Activated CD4-positive, alpha-beta T cell treated with anti-CD3 and anti-CD28 coated beads, Interleukin-2, Interleukin-6, amounts not matched to agents 100 ng/mL and 50 ng/mL, durations not matched to agents 16 hours and 8 hours (primary cell): ENCODE measurements around the gene KPRP.

ENCODE experiments used
- DNase-seq: peaks from one replicate; pipeline ENCODE4 v3.0.0-alpha.2; 2020

The KPRP gene

DNA sequence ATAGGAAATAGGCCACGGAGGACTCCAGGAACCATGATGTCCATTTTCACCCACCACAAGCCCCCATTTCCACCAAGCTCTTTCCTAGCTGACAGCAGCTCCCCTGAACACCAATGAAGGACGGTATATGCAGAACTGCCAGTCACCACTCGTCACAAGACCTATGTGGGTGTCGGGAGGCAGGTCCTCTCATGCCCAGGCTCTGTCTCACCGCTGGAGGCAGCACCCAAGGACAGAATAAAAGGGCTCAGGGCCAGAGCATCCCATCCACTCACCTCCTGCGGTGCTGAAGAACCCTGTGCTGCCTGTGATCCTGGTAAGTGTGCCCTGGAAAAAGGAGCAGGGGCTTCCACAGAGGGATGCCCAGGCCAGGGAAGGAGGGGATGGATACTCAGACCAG lies 17.1 kb downstream of the KPRP start, which contains the start of gene LCE1F:
LCE1F (plus strand) TSS at position 266 of the 400 bp plus-strand sequence. CDS start 1,232 bp downstream, outside the sequence.
- no peak for DNase-seq

DNA sequence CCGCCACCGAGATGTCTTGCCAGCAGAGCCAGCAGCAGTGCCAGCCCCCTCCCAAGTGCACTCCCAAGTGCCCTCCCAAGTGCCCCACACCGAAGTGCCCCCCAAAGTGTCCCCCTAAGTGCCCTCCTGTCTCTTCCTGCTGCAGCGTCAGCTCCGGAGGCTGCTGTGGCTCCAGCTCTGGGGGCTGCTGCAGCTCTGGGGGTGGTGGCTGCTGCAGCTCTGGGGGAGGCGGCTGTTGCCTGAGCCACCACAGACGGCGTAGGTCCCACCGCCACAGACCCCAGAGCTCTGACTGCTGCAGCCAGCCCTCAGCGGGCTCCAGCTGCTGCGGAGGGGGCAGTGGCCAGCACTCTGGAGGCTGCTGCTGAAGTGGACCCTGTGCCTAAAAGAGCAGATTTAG lies 18.5 kb downstream of the KPRP start:
- DNase-seq = no peak

DNA sequence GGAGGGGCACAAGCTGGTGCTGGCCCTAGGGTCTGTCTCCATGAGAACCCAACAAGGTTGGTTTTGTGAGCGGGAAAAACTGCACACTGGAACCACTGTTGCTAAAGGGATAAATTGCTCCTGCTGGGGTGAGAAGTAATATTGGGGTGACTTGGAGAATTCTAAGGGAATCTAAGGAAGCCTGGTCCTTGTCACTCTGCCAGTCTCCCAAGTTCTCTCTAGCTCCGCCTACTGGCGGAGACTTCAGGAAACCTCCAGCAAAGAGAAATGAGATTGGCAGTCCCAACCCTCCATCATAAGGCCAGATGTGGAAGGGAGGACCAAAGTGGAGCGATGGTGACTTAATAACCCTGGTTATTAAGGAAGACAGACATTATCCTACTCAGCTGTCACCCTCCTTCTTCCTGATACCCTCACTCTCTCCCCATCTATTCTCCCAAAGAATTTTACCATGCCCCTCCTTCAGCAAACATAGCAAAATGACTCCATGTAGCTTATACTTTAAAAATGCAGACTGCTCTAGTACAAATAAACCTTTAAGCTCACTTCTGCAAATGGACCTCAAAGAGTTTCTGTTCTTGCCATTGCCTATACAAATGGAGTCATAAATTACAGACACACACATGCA lies 19.8 kb downstream of the KPRP start:
- peak; percentile 13 for DNase-seq

DNA sequence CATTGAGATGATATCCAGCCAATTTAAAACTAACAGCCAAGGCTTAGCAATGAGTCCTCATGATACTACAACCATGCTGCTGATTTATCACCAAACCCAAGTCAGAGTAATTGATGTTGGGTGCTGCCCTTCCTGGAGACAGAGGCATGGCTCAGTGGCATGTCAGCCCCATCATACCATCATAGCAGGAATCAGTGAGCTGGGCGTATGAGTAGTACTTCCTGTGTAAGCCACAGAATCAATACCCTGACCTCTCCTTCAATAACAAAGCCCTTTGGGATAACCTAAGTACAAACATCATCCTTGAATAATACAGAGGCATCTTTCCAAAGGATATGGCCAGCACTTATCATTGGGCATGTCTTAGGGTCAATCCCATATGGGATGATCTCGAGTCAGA lies 25.3 kb downstream of the KPRP start:
- peak; percentile 11 for DNase-seq

DNA sequence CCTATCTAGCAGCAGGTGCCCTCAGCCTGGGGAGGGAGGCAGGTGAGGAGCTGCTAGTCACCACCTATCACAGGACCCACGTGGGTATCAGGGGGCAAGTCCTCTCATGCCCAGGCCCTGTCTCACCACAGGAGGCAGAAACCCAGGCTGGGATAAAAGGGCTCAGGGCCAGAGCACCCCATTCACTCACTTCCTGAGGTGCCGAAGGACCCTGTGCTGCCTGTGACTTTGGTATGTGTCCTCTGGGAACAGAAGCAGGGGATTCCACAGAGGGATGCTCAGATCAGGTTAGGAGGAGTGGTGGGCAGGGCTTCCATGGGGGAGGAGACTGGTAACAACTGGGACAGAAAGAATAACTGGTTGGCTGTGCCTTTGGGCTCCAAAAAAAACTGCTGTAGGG lies 28.3 kb downstream of the KPRP start, which contains the start of gene LCE1E:
LCE1E (plus strand) TSS at position 181 of the 400 bp plus-strand sequence. CDS start 1,043 bp downstream, outside the sequence.
- DNase-seq = no peak

DNA sequence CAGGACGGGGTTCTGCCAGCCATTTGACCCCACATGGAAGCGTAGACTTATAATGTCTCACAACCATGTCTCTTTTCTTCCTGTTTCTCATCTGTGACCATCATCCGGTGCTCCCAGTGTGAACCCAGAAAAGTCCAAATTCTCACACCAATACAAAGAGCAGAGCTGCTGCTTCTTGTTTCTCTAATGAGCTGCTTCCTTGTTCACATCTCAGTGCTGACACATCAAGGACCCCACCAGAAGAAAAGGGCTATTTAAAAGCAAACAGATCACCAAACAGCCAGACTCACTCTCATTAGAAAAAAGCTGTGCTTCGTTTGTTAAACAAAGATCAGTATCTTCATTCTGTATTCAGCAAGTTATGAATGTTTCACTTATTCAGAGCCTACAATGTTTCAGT lies 37.9 kb downstream of the KPRP start:
- no peak for DNase-seq

DNA sequence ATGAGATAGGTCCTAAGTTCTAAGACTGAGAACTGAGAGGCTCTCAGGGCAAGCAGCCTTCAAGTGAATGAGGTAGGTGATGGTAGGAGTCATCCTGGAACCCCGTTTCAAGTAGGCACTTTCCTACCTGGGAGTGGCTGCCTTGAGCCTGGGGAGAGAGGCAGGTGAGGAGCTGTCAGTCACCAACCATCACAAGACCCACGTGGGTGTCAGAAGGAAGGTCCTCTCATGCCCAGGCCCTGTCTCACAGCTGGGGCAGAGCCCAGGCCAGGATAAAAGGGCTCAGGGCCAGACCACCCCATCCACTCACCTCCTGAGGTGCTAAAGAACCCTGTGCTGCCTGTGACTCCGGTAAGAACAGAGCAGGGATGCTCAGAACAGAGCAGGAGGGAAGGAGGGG lies 38.6 kb downstream of the KPRP start, which contains the start of gene LCE1D:
LCE1D (plus strand) TSS at position 301 of the 400 bp plus-strand sequence. CDS start 1,074 bp downstream, outside the sequence.
- DNase-seq = no peak

DNA sequence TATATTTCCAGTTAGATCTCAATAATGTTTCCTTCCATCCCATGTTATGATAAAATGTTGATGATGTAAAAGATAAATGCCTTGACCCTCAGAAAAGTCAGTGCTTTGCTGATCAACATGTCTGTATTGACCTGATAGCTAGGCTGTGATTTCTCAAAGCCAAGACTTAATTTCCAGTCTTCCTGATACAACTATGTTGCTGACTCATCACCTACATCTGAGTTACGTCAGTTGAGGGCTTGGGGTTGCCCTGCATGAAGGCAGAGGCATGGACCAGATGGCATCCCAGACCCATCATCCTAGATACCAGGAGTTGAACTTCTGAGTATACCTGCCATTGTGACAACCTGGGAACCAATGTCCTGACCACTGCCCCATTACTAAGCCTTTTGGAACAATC lies 43.5 kb downstream of the KPRP start:
- DNase-seq = no peak

DNA sequence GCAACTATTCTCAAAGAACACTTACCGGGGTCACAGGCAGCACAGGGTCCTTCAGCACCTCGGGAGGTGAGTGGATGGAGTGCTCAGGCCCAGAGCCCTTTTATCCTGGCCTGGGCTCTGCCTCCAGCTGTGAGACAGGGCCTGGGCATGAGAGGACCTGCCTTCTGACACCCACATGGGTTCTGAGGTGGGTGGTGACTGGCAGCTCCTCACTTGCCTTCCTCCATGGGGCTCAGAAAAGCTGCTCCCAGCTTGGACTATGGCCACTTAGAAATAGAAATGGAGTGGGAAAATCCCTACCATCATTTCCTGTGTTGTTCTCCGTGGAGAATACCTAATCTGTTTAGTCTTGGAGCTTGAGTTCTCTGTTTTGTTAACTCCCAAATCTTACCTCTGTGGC lies 48.8 kb downstream of the KPRP start, which contains the start of gene LCE1C:
LCE1C (minus strand) TSS at position 76 of the 400 bp plus-strand sequence. CDS start 1,173 bp downstream, outside the sequence.
- no peak for DNase-seq

DNA sequence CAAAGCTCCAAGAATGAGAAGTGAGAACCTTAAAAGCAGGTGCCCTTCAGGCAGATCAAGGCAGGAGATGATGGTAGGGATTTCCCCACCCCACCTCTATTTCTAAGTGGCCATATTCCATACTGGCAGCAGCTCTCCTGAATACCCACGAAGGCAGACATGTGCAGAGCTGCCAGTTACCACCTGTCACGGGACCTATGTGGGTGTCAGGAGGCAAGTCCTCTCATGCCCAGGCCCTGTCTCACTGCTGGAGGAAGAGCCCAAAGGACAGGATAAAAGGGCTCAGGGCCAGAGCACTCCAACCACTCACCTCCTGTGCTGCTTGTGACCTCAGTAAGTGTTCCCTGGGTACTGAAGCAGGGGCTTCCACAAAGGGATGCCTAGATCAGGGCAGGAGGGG lies 53.2 kb downstream of the KPRP start:
- no peak for DNase-seq
